ENCODE results near the gene LIN52.

DNA sequence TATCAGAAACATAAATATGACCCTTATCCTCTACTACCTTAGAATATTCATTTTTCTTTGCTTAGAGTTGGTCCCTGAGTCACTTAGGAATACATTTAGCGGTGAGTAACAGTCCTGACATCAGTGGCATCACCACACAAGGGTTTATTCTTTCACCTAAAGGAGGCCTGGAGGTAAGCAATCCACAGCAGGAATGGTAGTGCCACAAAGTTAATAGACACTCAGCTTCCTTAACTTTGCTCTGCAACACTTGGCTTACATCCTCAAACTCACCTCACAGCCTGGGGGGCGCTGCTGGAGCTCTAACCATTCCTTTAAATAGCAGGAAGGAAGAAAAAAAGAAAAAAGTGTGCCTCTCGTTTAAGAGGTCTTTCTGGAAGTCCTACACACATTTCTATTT lies 36.5 kb upstream of the LIN52 start:
- TF ChIP-seq, protein P1, sequence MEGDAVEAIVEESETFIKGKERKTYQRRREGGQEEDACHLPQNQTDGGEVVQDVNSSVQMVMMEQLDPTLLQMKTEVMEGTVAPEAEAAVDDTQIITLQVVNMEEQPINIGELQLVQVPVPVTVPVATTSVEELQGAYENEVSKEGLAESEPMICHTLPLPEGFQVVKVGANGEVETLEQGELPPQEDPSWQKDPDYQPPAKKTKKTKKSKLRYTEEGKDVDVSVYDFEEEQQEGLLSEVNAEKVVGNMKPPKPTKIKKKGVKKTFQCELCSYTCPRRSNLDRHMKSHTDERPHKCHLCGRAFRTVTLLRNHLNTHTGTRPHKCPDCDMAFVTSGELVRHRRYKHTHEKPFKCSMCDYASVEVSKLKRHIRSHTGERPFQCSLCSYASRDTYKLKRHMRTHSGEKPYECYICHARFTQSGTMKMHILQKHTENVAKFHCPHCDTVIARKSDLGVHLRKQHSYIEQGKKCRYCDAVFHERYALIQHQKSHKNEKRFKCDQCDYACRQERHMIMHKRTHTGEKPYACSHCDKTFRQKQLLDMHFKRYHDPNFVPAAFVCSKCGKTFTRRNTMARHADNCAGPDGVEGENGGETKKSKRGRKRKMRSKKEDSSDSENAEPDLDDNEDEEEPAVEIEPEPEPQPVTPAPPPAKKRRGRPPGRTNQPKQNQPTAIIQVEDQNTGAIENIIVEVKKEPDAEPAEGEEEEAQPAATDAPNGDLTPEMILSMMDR (IDR thresholded peaks at IDR 0.05; ENCODE audit: borderline replicate concordance, extremely low read depth, low read length, poor library complexity, severe bottlenecking), result no peak
- TF ChIP-seq EZH2 (IDR thresholded peaks at IDR 0.05; ENCODE audit: borderline replicate concordance, low read depth, low read length, severe bottlenecking), result no peak

Measured in DND-41 (cell line).